NB4 (cell line): Measurements from ENCODE around the gene ADAMTS4.

Source experiments
- CTCF ChIP-seq: IDR thresholded peaks from one replicate; pipeline ENCODE4 v1.5.1; 2012; ENCODE audit warnings: low read depth, low read length
- MYC ChIP-seq: IDR thresholded peaks from 2 replicates; pipeline ENCODE4 v1.6.1; 2011; ENCODE audit warnings: low read depth, low read length
- POLR2A ChIP-seq: IDR thresholded peaks from 2 replicates; pipeline ENCODE4 v1.6.1; 2011; ENCODE audit warnings: mild to moderate bottlenecking; ENCODE audit not compliant: insufficient read length; ENCODE audit errors: extremely low read depth

GRCh38 chr1:161177936-161178244 lies 21.0 kb downstream of the ADAMTS4 start:
- TF ChIP-seq MYC (no peak), CTCF (no peak), POLR2A (no peak)
